ENCODE data around the gene UBASH3A. TPM values are rescaled to one million over a fixed set of nuclear protein-coding genes. Genes with fewer than 3 reads are reported as not detected.

Gene UBASH3A
- total RNA-seq, 1 donor from 2014 or later: not detected

DNA sequence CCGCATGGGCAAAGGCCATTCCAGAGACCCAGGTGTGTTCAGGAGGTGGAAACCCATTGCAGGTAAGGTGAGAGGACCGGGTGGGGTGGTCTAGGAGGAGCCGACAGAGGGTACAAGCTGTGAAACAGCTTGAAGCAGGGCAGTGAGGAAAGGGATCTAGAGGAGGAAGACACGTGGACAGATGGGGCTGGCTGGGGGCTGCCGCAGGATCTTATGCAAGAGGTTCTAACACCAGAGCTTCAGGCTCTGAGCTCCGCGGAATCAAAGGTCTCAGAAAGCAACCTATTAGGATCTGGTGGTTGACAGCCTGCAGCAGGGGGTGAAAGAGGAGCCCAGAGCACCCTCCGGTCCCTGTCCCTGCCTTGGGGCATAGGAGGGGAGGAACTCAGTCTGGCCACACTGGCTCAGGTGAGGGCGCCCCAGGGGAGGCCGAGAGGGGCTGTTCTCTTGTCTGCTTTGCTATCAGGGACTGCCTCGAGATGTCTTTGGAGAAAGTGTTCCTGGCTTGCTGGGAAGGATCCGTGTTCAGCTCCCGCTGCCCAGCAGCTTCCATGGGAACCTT, 39.3 kb upstream of the UBASH3A start:
- no peak for DNase-seq
- Histone ChIP-seq H3K4me1 (no peaks in the 10 kb centered on the region), H3K36me3 (no peaks in the 10 kb centered on the region), H3K27me3 (ENCODE audit: low read depth) (peaks cover 95% of the 10 kb centered on the region), H3K4me3 (no peak overlapping the region), H3K27ac (replicated peaks) (no peak overlapping the region), H3K9me3 (replicated peaks) (peaks cover 6% of the 10 kb centered on the region)
- intact Hi-C loops (cut with micrococcal nuclease): no loop called here
- TF ChIP-seq, protein P1, sequence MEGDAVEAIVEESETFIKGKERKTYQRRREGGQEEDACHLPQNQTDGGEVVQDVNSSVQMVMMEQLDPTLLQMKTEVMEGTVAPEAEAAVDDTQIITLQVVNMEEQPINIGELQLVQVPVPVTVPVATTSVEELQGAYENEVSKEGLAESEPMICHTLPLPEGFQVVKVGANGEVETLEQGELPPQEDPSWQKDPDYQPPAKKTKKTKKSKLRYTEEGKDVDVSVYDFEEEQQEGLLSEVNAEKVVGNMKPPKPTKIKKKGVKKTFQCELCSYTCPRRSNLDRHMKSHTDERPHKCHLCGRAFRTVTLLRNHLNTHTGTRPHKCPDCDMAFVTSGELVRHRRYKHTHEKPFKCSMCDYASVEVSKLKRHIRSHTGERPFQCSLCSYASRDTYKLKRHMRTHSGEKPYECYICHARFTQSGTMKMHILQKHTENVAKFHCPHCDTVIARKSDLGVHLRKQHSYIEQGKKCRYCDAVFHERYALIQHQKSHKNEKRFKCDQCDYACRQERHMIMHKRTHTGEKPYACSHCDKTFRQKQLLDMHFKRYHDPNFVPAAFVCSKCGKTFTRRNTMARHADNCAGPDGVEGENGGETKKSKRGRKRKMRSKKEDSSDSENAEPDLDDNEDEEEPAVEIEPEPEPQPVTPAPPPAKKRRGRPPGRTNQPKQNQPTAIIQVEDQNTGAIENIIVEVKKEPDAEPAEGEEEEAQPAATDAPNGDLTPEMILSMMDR (IDR thresholded peaks at IDR 0.05; ENCODE audit: borderline replicate concordance): no peak

DNA sequence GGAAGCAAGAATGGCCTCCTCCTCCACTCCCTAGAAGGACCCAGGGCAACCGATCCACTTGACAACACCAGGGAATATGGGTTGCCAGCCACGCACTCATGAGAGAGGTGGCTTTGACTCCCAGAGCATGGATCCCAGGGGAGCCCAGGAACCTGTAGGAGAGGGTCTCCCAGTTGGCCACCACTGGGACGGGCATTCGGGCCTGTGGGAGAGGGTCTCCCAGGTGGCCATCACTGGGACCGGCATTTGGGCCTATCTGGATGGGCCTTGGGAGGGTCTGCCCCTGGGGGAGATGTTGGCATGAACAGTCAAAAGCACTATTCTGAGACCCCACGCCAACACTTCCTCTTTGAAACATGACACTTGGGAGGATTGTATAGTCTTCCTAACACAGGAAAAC, 37.9 kb upstream of the UBASH3A start:
- no peak overlapping the region for H3K4me3 ChIP-seq
- H3K27me3 ChIP-seq (ENCODE audit: low read depth): peaks cover 96% of the 10 kb centered on the region
- H3K36me3 ChIP-seq: no peaks in the 10 kb centered on the region
- no peaks in the 10 kb centered on the region for H3K4me1 ChIP-seq
- H3K27ac ChIP-seq (replicated peaks): no peak overlapping the region
- TF ChIP-seq, protein P1 (IDR thresholded peaks at IDR 0.05; ENCODE audit: borderline replicate concordance): no peak
- H3K9me3 ChIP-seq (replicated peaks): no peaks in the 10 kb centered on the region
- DNase-seq: no peak
- intact Hi-C loops (cut with micrococcal nuclease): no loop called here

DNA sequence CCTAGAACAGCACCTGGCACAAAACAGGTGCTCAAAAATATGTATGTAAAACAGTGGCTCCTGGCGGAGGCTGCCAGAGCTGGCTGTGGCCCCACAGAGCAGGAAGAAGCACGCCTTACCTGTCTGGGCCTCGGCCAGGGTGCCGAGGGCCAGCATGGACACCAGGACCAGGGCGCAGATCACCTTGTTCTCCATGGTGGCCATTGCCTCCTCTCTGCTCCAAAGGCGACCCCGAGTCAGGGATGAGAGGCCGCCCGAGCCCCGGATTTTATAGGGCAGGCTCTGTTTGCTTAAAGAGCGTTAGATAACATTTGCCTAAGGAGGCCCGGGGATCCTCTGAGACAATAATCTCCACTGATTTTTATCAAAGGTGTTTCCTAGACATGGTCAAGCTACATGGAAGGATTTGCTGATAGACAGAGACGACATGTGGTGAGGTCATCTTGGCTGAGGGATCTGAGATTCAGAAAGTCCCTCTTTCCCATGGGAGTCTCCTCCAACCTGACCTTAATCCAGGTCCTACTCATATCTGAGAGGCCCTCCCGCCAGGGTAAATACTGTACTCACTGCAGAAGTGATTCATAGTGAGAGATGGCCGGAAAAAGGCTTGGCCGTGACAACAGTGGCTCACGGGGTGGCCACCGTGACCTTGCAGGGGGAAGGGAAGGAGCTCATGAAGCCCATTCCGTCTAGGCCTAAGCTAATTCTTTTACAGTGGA, 37.3 kb upstream of the UBASH3A start, which contains the start of gene TFF1:
Gene TFF1 (minus strand): TSS at position 244 of the 719 bp plus-strand sequence. CDS start 40 bp downstream, at position 204.
- H3K4me3 ChIP-seq: no peak within 1 kb of the TSS
- intact Hi-C loops (cut with micrococcal nuclease): no loop called here
- peaks cover 96% of the 10 kb centered on the region for H3K27me3 ChIP-seq (ENCODE audit: low read depth)
- no peaks in the 10 kb centered on the region for H3K36me3 ChIP-seq
- no peak within 1 kb of the TSS for H3K27ac ChIP-seq (replicated peaks)
- no peak for DNase-seq
- no peaks in the 10 kb centered on the region for H3K9me3 ChIP-seq (replicated peaks)
- TF ChIP-seq, protein P1 (IDR thresholded peaks at IDR 0.05; ENCODE audit: borderline replicate concordance): no peak
- no peaks in the 10 kb centered on the region for H3K4me1 ChIP-seq

DNA sequence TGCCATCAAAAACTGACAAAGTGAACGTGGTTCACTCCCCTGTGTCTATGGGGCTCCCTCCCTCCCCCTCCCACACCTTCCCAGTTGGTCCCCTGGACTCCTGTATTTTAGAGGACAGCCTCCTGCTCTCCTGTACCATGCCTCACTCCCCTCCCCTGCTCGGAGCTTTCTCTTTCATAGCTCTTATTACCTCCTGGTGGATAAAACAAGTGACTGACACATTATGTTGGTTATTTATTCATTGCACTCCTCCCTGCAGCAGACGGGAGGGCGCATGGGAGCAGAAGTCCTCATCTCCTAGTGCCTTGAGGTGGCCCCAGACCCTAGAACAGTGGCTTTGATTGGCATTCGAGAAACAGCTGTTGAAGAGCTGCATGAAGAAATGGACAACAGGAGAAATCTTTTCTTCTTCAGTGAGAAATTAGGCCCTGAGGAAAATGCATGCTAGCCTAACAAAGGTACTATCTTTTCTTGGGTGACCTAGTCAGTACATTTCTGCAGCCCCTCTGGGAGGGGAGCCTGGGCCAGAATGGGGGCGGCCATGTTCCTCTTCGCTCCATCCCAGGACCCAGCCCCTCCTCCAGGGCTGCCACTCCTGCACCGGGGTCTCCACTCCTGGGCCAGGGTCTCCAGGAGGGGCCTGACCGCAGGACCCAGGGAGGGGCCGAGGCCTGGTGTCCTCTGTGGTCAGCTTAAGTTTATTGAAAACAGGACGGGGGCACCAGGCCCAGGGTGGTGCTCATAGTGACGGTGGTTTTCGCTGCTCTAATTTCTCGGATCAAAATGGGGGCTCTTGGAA, 36.1 kb upstream of the UBASH3A start:
- TF ChIP-seq, protein P1 (IDR thresholded peaks at IDR 0.05; ENCODE audit: borderline replicate concordance): no peak
- Histone ChIP-seq H3K27ac (replicated peaks) (no peak overlapping the region), H3K4me3 (no peak overlapping the region), H3K4me1 (no peaks in the 10 kb centered on the region), H3K36me3 (no peaks in the 10 kb centered on the region), H3K27me3 (ENCODE audit: low read depth) (peaks cover 88% of the 10 kb centered on the region), H3K9me3 (replicated peaks) (no peaks in the 10 kb centered on the region)
- DNase-seq: no peak
- intact Hi-C loops (cut with micrococcal nuclease): no loop called here

DNA sequence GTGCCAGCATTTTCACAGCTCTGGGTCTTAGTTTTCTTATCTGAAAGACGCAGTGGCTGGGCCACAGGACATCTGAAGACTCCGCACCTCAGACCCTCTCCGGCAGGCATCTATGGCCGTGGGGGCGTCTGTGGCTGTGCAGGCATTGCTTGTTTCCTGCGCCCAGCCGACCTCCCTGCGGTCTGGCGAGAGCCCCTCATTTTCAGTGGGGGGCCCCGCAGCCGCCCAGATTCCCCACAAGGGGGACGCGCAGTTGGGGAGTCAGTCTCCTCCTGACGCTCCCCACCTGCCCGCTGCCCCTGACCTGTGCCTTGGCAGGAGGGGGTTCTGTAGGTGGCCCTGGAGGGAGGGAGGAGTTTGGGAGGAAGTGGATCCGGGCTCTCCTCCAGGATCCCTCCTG, 33.9 kb upstream of the UBASH3A start:
- no peak overlapping the region for H3K4me3 ChIP-seq
- TF ChIP-seq, protein P1 (IDR thresholded peaks at IDR 0.05; ENCODE audit: borderline replicate concordance): no peak
- intact Hi-C loops (cut with micrococcal nuclease): no loop called here
- no peaks in the 10 kb centered on the region for H3K9me3 ChIP-seq (replicated peaks)
- peaks cover 88% of the 10 kb centered on the region for H3K27me3 ChIP-seq (ENCODE audit: low read depth)
- no peak overlapping the region for H3K27ac ChIP-seq (replicated peaks)
- H3K36me3 ChIP-seq: no peaks in the 10 kb centered on the region
- H3K4me1 ChIP-seq: no peaks in the 10 kb centered on the region
- no peak for DNase-seq

Measured in left ventricle myocardium inferior (tissue), 1 donor.